ENCODE data around the gene SNX5. TPM values are rescaled to one million over a fixed set of nuclear protein-coding genes. Genes with fewer than 3 reads are reported as not detected.

SNX5 gene
- polyA plus RNA-seq, 1 donor (not counting 4 experiments of a cell fraction or from before 2014, with no cell fraction given): 187 TPM

GRCh38 chr20:18011482-18011881 lies 42.9 kb upstream of the SNX5 start:
- Histone ChIP-seq H3K27me3 (ENCODE audit: control insufficient read depth, extremely low read depth, insufficient read depth, low read length) (no peaks in the 10 kb centered on the region), H3K4me2 (ENCODE audit: control insufficient read depth, extremely low read depth, insufficient read depth, low read depth, low read length) (no peak overlapping the region), H2AFZ (ENCODE audit: control insufficient read depth, low read length) (no peak overlapping the region), H3K36me3 (ENCODE audit: control insufficient read depth in 2 of 2, extremely low read depth in 1 of 2, insufficient read depth in 2 of 2, low read length in 2 of 2) (no peaks in the 10 kb centered on the region), H3K4me1 (ENCODE audit: control insufficient read depth, extremely low read depth, insufficient read depth, low read length) (no peaks in the 10 kb centered on the region), H4K20me1 (ENCODE audit: control insufficient read depth, extremely low read depth, insufficient read depth, low read length) (no peaks in the 10 kb centered on the region), H3K9me3 (ENCODE audit: control insufficient read depth, low read depth, low read length) (no peaks in the 10 kb centered on the region), H3K9ac (ENCODE audit: control insufficient read depth, extremely low read depth, insufficient read depth, low read length) (no peak overlapping the region), H3K79me2 (ENCODE audit: control insufficient read depth, insufficient read depth, low read length) (no peaks in the 10 kb centered on the region), H3K9me1 (ENCODE audit: control insufficient read depth, extremely low read depth, insufficient read depth, low read length) (no peaks in the 10 kb centered on the region), H3K27ac (ENCODE audit: control insufficient read depth, insufficient read depth, low read length) (no peak overlapping the region), H3K4me3 (ENCODE audit: control insufficient read depth in 2 of 3, extremely low read depth in 1 of 3, insufficient read depth in 2 of 3, low read depth in 1 of 3, low read length in 3 of 3) (no peak overlapping the region)
- DNase-seq (ENCODE audit: low read depth, low spot score): no peak
- TF ChIP-seq EZH2 (IDR thresholded peaks at IDR 0.05; ENCODE audit: low read length): no peak
- TF ChIP-seq CTCF (optimal IDR thresholded peaks at IDR 0.05 in 1 of 3, IDR thresholded peaks at IDR 0.05 in 1 of 3, conservative IDR thresholded peaks at IDR 0.05 in 1 of 3; ENCODE audit: extremely low read depth in 1 of 3, insufficient read depth in 2 of 3, low read length in 3 of 3): no peak
- dilution Hi-C loops (cut with MboI; ENCODE audit: extremely low pct_ligation_motif_present, low sequenced_read_pairs): no loop called here
- no peak for FAIRE-seq

GRCh38 chr20:18009116-18009515 lies 40.5 kb upstream of the SNX5 start:
- Histone ChIP-seq H3K4me3 (ENCODE audit: control insufficient read depth in 2 of 3, extremely low read depth in 1 of 3, insufficient read depth in 2 of 3, low read depth in 1 of 3, low read length in 3 of 3) (no peak overlapping the region), H3K27ac (ENCODE audit: control insufficient read depth, insufficient read depth, low read length) (no peak overlapping the region), H3K4me1 (ENCODE audit: control insufficient read depth, extremely low read depth, insufficient read depth, low read length) (no peaks in the 10 kb centered on the region), H3K4me2 (ENCODE audit: control insufficient read depth, extremely low read depth, insufficient read depth, low read depth, low read length) (no peak overlapping the region), H3K79me2 (ENCODE audit: control insufficient read depth, insufficient read depth, low read length) (no peaks in the 10 kb centered on the region), H3K9me3 (ENCODE audit: control insufficient read depth, low read depth, low read length) (no peaks in the 10 kb centered on the region), H3K9me1 (ENCODE audit: control insufficient read depth, extremely low read depth, insufficient read depth, low read length) (no peaks in the 10 kb centered on the region), H3K9ac (ENCODE audit: control insufficient read depth, extremely low read depth, insufficient read depth, low read length) (no peak overlapping the region), H3K27me3 (ENCODE audit: control insufficient read depth, extremely low read depth, insufficient read depth, low read length) (no peaks in the 10 kb centered on the region), H2AFZ (ENCODE audit: control insufficient read depth, low read length) (no peak overlapping the region), H4K20me1 (ENCODE audit: control insufficient read depth, extremely low read depth, insufficient read depth, low read length) (no peaks in the 10 kb centered on the region), H3K36me3 (ENCODE audit: control insufficient read depth in 2 of 2, extremely low read depth in 1 of 2, insufficient read depth in 2 of 2, low read length in 2 of 2) (no peaks in the 10 kb centered on the region)
- dilution Hi-C loops (cut with MboI; ENCODE audit: extremely low pct_ligation_motif_present, low sequenced_read_pairs): no loop called here
- TF ChIP-seq EZH2 (IDR thresholded peaks at IDR 0.05; ENCODE audit: low read length): no peak
- no peak for TF ChIP-seq CTCF (optimal IDR thresholded peaks at IDR 0.05 in 1 of 3, IDR thresholded peaks at IDR 0.05 in 1 of 3, conservative IDR thresholded peaks at IDR 0.05 in 1 of 3; ENCODE audit: extremely low read depth in 1 of 3, insufficient read depth in 2 of 3, low read length in 3 of 3)
- DNase-seq (ENCODE audit: low read depth, low spot score) (no peak), FAIRE-seq (no peak)

All from keratinocyte (primary cell).